Prostate gland (tissue), 2 donors: ENCODE data around the gene RETREG2. TPM values are rescaled to one million over a fixed set of nuclear protein-coding genes. Genes with fewer than 3 reads are reported as not detected.

Source experiments
- DNase-seq: peaks from one replicate; pipeline ENCODE4 v3.0.0-alpha.2; 2019; ENCODE audit warnings: low spot score
- H3K27ac ChIP-seq, 2 donors: fragments of 200-600 bp; sonication (generic); 2 replicates each; pipeline ENCODE4 v1.5.1; 2017 to 2019
- H3K27me3 ChIP-seq: fragments of 200-600 bp; sonication (generic); replicated peaks from 2 replicates; pipeline ENCODE4 v1.5.1; 2019; ENCODE audit not compliant: insufficient read depth
- H3K36me3 ChIP-seq, 2 donors: fragments of 200-600 bp; sonication (generic); 1 replicate in 1 of 2; 2 replicates in 1 of 2; pipeline versions ENCODE4 v1.5.1 to v1.8.1; 2017 to 2019
- H3K4me1 ChIP-seq: fragments of 200-600 bp; sonication (generic); replicated peaks from 2 replicates; pipeline ENCODE4 v1.5.1; 2019
- H3K4me3 ChIP-seq, 2 donors: fragments of 200-600 bp; sonication (generic); 2 replicates each; pipeline ENCODE4 v1.5.1; 2017 to 2019
- H3K9me3 ChIP-seq: fragments of 200-600 bp; sonication (generic); 2 replicates; pipeline ENCODE4 v1.5.1; 2017
- POLR2A ChIP-seq: fragments of 450-650 bp; IDR thresholded peaks from one replicate; pipeline ENCODE4 v1.6.1; 2016; ENCODE audit warnings: antibody characterized with exemption, mild to moderate bottlenecking
- POLR2AphosphoS5 ChIP-seq: sonication (generic); formaldehyde crosslinking; IDR thresholded peaks from one replicate; pipeline ENCODE4 v1.6.1; 2017; ENCODE audit warnings: antibody characterized with exemption
- WGBS: methylation state at CpG from one replicate; pipeline ENCODE4 v1.1.5; 2018; 5-methylcytosine and 5-hydroxymethylcytosine counted together
- intact Hi-C: fragments of 100-400 bp; cut with DNase I; formaldehyde crosslinking; loops from one replicate; pipeline ENCODE4 v1.14.2; 2022
- total RNA-seq, 2 donors: library from RNA; depleted of rRNA; stranded (reverse); fragments of >200 nt; gene quantifications; one replicate each; pipeline ENCODE4 v1.1.0, GENCODE V29; 2016
- TF ChIP-seq, protein P1 (sequence below), 4 experiments: fragments of 200-600 bp in 2 of 4; fragments of 450-650 bp in 2 of 4; sonication (generic) in 2 of 4; IDR thresholded peaks; 1 replicate in 3 of 4; 2 replicates in 1 of 4; pipeline ENCODE4 v1.5.1; 2016 to 2019; ENCODE audit warnings: antibody characterized with exemption in 4 of 4, mild to moderate bottlenecking in 2 of 4, moderate library complexity in 2 of 4

The RETREG2 gene
- total RNA-seq, 2 donors from 2014 or later: 84.4 to 142 TPM

DNA sequence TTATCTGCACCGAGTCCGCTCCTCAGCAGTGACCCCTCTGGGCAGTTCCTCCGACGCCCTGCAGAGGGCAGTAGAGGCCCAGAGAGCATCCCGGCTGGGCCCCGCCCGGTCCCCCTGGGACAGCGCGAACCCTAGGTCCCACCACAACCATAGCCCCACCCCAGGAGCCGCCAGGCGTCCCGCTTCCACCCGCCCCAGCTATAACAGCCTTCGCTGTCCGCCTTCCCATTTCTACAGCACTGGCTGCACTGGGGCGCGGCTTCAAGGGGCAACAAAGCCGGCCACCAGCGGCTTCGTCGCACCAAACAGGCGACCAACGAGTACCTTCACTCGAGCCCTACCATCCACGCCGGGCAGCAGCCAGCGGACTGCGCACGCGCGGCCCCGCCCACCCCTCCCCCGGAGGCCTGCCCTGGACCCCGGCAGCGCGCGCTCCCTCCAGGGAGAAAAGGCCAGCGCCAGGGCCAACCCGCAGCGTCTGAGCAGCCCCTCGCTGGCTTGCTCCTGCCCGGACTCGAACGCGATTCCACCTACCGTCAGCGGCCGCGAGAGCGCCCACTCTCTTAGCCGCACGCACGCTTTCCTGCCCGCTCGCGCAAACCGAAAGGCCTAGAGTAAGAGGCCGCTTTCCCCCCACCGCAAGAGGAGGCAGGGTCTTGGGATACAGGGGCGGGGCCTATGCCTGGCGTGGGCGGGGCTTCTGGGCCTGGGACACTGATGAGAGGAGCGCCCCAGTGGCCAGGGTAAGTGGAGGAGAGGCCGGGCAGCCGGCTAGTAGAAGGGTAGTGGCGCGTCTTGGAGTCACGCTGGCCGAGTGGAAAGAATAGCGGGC is 17.7 kb upstream of the RETREG2 start, which contains the start of gene NHEJ1:
Gene NHEJ1, minus strand, starts transcription at position 630 of the 832 bp plus-strand sequence. CDS start 2,453 bp downstream, outside the sequence.
- Histone ChIP-seq H3K4me3 (peak within 1 kb of the TSS; percentile 70 to 77), H3K27me3 (no peaks in the 10 kb centered on the region), H3K4me1 (no peaks in the 10 kb centered on the region), H3K36me3 (no peaks in the 10 kb centered on the region), H3K27ac (peak within 1 kb of the TSS; percentile 97 to 98), H3K9me3 (no peaks in the 10 kb centered on the region)
- intact Hi-C loops: loop anchor here (1.0 to 2.0 kb wide), 2 partner anchors 46 to 134 kb away; partner anchors contain the start of gene ZFAND2B
- under 1% methylated on average over 70 of the region's 70 CpGs for WGBS
- TF ChIP-seq, protein P1, sequence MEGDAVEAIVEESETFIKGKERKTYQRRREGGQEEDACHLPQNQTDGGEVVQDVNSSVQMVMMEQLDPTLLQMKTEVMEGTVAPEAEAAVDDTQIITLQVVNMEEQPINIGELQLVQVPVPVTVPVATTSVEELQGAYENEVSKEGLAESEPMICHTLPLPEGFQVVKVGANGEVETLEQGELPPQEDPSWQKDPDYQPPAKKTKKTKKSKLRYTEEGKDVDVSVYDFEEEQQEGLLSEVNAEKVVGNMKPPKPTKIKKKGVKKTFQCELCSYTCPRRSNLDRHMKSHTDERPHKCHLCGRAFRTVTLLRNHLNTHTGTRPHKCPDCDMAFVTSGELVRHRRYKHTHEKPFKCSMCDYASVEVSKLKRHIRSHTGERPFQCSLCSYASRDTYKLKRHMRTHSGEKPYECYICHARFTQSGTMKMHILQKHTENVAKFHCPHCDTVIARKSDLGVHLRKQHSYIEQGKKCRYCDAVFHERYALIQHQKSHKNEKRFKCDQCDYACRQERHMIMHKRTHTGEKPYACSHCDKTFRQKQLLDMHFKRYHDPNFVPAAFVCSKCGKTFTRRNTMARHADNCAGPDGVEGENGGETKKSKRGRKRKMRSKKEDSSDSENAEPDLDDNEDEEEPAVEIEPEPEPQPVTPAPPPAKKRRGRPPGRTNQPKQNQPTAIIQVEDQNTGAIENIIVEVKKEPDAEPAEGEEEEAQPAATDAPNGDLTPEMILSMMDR (IDR thresholded peaks at IDR 0.05): peak; percentile 98 to 99 (median 98)
- peak; percentile 70 for TF ChIP-seq POLR2AphosphoS5
- TF ChIP-seq POLR2A: peak; percentile 66
- peak; percentile 95 for DNase-seq

DNA sequence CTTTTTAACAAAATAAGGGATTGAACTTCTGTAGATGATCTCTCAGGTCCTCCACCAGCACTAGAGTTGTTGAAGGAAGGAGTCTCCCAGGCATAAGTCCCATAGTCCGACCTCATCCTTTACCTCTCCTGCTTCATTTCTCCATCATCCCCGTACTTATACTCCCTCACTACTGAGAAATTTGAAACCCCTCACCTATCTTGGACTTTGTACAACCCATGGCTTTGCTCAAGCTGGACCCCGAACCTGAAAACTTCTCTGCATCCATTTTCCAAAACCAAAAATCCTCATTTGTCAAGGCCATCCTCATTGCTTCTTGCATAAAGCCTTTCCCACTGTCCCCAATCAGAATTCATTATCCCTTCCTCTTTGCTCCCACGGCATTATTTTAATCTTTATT is 17.0 kb upstream of the RETREG2 start:
- Histone ChIP-seq H3K9me3 (no peaks in the 10 kb centered on the region), H3K27me3 (no peaks in the 10 kb centered on the region), H3K4me3 (peak overlapping the region; percentile 70 to 77), H3K4me1 (no peaks in the 10 kb centered on the region), H3K27ac (peak overlapping the region; percentile 97 to 98), H3K36me3 (no peaks in the 10 kb centered on the region)
- intact Hi-C loops: loop anchor here (2.0 kb wide), 1 partner anchor 134 kb away; no protein-coding TSS in a partner anchor
- DNase-seq: no peak
- TF ChIP-seq, protein P1 (IDR thresholded peaks at IDR 0.05): no peak
- TF ChIP-seq POLR2AphosphoS5 (no peak), POLR2A (no peak)
- 71% methylated on average over 4 of the region's 4 CpGs for WGBS

DNA sequence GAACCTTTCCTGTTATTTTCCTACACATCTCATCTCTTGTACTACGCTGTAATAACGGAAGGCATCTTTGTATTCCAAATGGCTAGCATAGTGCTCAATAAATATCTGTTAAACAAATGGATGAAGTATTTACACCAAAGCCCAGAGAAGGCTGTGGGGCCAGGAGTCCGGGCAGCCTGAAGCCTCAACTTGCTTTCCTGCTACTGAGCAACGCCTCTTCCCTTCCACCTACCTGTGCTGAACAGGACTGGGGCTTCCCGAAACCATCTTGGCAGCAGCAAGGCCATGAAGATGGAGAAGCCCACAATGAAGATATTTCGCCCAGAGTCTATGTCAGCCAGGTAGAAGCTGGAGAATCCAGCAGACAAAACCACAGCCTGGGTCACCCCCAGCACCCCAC is 14.9 kb upstream of the RETREG2 start:
- no peaks in the 10 kb centered on the region for H3K27me3 ChIP-seq
- H3K9me3 ChIP-seq: no peaks in the 10 kb centered on the region
- H3K4me3 ChIP-seq: no peak overlapping the region
- H3K36me3 ChIP-seq: no peaks in the 10 kb centered on the region
- DNase-seq: no peak
- TF ChIP-seq POLR2AphosphoS5 (no peak), POLR2A (no peak)
- TF ChIP-seq, protein P1 (IDR thresholded peaks at IDR 0.05): no peak
- intact Hi-C loops: no loop called here
- H3K27ac ChIP-seq: no peak overlapping the region
- H3K4me1 ChIP-seq: no peaks in the 10 kb centered on the region
- 89% methylated on average over 6 of the region's 6 CpGs for WGBS

DNA sequence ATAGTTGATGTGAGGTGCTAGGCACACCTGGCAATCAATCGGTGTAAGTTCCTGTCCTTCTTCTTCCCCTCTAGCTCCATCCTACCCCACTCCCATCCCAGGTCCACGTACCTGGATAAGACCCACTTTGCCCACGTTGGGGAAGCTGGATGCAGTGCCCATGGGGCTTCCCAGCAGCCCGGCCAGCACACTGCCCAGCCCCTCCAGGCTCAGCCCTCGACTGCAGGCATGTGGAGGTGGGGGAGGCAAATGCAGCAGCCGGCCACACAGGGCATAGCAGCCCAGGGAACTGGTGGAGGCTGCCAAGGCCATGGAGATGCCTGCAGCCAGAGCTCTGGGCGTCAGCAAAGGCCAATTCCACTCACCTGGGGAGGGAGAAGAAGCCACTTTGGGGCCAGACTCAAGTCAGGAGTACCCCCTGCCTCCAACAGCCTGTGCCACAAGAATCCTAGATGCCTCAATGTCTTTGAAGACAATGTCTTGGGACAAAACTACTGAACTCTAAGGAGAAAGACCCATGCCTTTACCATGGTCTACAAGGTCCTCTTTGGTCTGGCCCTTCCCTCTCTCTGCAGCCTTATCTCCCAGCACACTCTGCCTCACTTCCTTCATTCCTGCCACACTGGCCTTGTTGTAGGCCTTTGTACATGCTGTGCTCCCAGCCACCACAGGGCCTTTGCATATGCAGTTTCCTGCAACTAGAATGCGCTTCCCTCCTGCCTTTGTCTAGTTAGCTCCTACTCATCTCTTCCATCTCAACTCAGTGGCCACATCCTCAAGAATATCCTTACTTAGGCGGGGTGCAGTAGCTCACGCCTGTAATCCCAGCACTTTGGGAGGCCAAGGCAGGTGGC is 12.8 kb upstream of the RETREG2 start:
- Histone ChIP-seq H3K9me3 (no peaks in the 10 kb centered on the region), H3K27ac (no peak overlapping the region), H3K36me3 (no peaks in the 10 kb centered on the region), H3K4me3 (no peak overlapping the region), H3K27me3 (no peaks in the 10 kb centered on the region), H3K4me1 (no peaks in the 10 kb centered on the region)
- TF ChIP-seq POLR2AphosphoS5 (no peak), POLR2A (no peak)
- TF ChIP-seq, protein P1 (IDR thresholded peaks at IDR 0.05): no peak
- DNase-seq: no peak
- intact Hi-C loops: no loop called here
- WGBS: 82% methylated on average over 10 of the region's 10 CpGs
